DND-41 (cell line): ENCODE measurements around the gene BPIFB3.

Experiments used
- EZH2 ChIP-seq: IDR thresholded peaks from 3 replicates; pipeline ENCODE4 v1.6.1; 2012; ENCODE audit warnings: borderline replicate concordance, low read depth, mild to moderate bottlenecking, moderate library complexity, low read length, inconsistent platforms; ENCODE audit not compliant: severe bottlenecking
- TF ChIP-seq, protein P1 (sequence below): IDR thresholded peaks from 2 replicates; pipeline ENCODE4 v1.5.1; 2012; ENCODE audit warnings: borderline replicate concordance, low read length, moderate library complexity, mild to moderate bottlenecking; ENCODE audit not compliant: poor library complexity, severe bottlenecking; ENCODE audit errors: extremely low read depth

DNA sequence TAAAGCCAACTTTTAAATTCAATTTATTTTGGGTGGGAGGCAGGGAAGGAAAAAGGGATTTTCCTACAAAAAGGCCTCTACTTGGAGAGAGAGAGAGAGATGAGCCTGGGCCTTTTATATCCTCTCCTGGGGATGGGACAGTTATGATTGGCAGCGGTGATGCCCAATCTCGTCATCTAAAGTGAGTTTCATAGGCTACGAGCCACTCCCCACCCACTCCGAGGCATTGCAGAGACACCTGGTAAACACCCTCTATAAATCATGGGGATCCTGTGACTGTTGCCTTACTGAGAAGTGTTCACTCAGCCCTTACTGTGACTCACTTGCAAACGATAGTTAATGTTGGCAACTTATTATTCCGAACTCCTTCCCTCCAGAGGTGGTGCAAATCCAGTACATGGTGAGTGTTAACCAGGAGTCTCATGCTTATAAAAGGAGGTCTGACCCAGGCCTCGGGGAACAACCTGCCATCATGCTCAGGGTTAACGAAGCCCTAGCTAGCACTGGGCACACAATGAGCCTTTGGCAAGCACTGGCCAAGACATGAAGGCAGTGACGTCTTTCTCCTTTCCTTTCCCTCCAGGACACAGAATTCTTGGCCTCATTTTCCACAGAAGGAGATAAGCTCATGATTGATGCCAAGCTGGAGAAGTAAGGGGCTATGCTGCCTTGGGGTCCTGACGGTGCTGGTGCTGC, 46.3 kb downstream of the BPIFB3 start:
- TF ChIP-seq, protein P1, sequence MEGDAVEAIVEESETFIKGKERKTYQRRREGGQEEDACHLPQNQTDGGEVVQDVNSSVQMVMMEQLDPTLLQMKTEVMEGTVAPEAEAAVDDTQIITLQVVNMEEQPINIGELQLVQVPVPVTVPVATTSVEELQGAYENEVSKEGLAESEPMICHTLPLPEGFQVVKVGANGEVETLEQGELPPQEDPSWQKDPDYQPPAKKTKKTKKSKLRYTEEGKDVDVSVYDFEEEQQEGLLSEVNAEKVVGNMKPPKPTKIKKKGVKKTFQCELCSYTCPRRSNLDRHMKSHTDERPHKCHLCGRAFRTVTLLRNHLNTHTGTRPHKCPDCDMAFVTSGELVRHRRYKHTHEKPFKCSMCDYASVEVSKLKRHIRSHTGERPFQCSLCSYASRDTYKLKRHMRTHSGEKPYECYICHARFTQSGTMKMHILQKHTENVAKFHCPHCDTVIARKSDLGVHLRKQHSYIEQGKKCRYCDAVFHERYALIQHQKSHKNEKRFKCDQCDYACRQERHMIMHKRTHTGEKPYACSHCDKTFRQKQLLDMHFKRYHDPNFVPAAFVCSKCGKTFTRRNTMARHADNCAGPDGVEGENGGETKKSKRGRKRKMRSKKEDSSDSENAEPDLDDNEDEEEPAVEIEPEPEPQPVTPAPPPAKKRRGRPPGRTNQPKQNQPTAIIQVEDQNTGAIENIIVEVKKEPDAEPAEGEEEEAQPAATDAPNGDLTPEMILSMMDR: no peak
- no peak for TF ChIP-seq EZH2
